ENCODE results near the gene PRKD1.
"Not testable (repeated sequence)": the region's sequence is repeated elsewhere in the genome, so short reads cannot be mapped to it uniquely, and the experiment has no call there.

DNA sequence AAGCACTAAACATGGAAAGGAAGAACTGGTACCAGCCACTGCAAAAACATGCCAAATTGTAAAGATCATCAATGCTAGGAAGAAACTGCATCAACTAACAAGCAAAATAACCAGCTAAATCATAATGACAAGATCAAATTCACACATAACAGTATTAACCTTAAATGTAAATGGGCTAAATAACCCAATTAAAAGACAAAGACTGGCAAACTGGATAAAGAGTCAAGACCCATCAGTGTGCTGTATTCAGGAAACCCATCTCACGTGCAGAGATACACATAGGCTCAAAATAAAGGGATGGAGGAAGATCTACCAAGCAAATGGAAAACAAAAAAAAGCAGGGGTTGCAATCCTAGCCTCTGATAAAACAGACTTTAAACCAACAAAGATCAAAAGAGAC lies 150.5 kb downstream of the PRKD1 start:
- TF ChIP-seq POLR2A, CTCF (IDR thresholded peaks at IDR 0.05): not testable (repeated sequence)

Measured in right lobe of liver (tissue), 4 donors.